Measurements from ENCODE around the gene RAP2A. TPM values are rescaled to one million over a fixed set of nuclear protein-coding genes. Genes with fewer than 3 reads are reported as not detected.

RAP2A gene
- total and polyA plus RNA-seq, 12 donors, result 4.2 to 31.0 (median 20.4) TPM

GRCh38 chr13:97496511-97496910 is 62.5 kb downstream of the RAP2A start:
- Histone ChIP-seq H3K27ac (no peak overlapping the region), H3K9me3 (peaks cover 0 to 4% (median under 1%) of the 10 kb centered on the region in 11 donors), H3K4me1 (no peaks in the 10 kb centered on the region), H3K36me3 (no peaks in the 10 kb centered on the region), H3K4me3 (no peak overlapping the region), H3K27me3 (no peaks in the 10 kb centered on the region)
- TF ChIP-seq CTCF (IDR thresholded peaks at IDR 0.05), result no peak
- DNase-seq (no peak), ATAC-seq (no peak)
- WGBS, 2 donors, result 87 to 89% methylated on average over 2 of the region's 2 CpGs
- intact Hi-C loops (cut with DNase I), result no loop called here

GRCh38 chr13:97497400-97497799 is 63.4 kb downstream of the RAP2A start:
- Histone ChIP-seq H3K9me3 (no peaks in the 10 kb centered on the region), H3K36me3 (no peaks in the 10 kb centered on the region), H3K4me1 (peaks cover 0 to 8% (median 2%) of the 10 kb centered on the region in 9 donors), H3K27me3 (no peaks in the 10 kb centered on the region), H3K27ac (no peak overlapping the region), H3K4me3 (no peak overlapping the region)
- ATAC-seq, result no peak
- no peak for DNase-seq
- no peak for TF ChIP-seq CTCF (IDR thresholded peaks at IDR 0.05)
- 89 to 91% methylated on average over 3 of the region's 3 CpGs for WGBS, 2 donors
- intact Hi-C loops (cut with DNase I), result no loop called here

- no peak overlapping the region for H3K4me3 ChIP-seq
- ATAC-seq, result no peak
- DNase-seq, result no peak
- WGBS, 2 donors, result 72 to 93% methylated on average over 1 of the region's 1 CpG
- H3K4me1 ChIP-seq, result peaks cover 0 to 14% (median 9%) of the 10 kb centered on the region in 9 donors
- H3K27ac ChIP-seq, result no peak overlapping the region
- H3K36me3 ChIP-seq, result no peaks in the 10 kb centered on the region
- intact Hi-C loops (cut with DNase I), result no loop called here
- no peaks in the 10 kb centered on the region for H3K9me3 ChIP-seq
- no peaks in the 10 kb centered on the region for H3K27me3 ChIP-seq
- no peak for TF ChIP-seq CTCF (IDR thresholded peaks at IDR 0.05)
Measured at GRCh38 chr13:97498419-97498818, 64.5 kb downstream of the RAP2A start.

GRCh38 chr13:97499181-97499580 is 65.2 kb downstream of the RAP2A start:
- intact Hi-C loops (cut with DNase I), result no loop called here
- H3K9me3 ChIP-seq, result no peaks in the 10 kb centered on the region
- no peak overlapping the region for H3K4me3 ChIP-seq
- no peaks in the 10 kb centered on the region for H3K27me3 ChIP-seq
- H3K36me3 ChIP-seq, result no peaks in the 10 kb centered on the region
- 94 to 97% methylated on average over 4 of the region's 4 CpGs for WGBS, 2 donors
- peaks cover 0 to 14% (median 9%) of the 10 kb centered on the region in 9 donors for H3K4me1 ChIP-seq
- ATAC-seq (no peak), DNase-seq (no peak)
- TF ChIP-seq CTCF (IDR thresholded peaks at IDR 0.05), result no peak
- H3K27ac ChIP-seq, result no peak overlapping the region

Data from heart right ventricle (tissue), 16 donors.